GM19468 (cell line): ENCODE results near the gene SYT7.

Experiments
- ATAC-seq: cut with Tn5 transposase; IDR thresholded peaks from one replicate; pipeline ENCODE4 v1.9.1; 2021; ENCODE audit warnings: mild to moderate bottlenecking, moderate library complexity, moderate number of reproducible peaks; ENCODE audit not compliant: unreplicated experiment; ENCODE audit errors: extremely low read depth

The SYT7 gene

DNA sequence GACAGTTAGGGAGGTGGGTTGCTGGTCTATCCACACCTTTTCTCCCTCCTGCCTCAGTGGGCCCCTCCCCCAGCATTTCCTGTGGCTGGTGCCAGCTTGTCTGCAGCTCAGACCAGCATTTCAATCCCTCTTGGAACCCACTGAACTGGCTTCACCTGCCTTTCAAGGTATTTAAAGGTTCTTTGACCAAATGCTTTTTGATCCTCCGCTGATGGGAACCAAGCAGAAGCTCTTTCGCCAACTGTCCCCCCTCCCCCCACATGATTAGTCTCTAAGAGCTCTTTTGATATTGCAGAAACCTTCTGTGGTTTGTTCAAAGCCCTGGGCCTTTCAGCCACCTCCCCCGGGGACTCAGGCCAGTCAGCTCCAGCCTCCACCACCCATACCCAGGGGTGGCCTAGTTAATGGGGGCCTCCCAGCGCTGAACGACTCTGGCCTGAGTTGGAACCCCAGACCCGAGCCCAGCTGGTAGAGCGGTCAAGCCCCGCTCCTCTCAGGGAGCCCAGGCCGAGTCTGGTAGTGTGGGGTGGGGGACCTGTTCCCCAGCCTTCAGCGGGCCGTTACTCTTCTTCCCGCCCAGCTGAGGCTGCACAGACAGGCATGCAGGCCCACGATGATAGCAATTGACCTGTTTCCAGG lies 6.0 kb upstream of the SYT7 start:
- no peak for ATAC-seq

DNA sequence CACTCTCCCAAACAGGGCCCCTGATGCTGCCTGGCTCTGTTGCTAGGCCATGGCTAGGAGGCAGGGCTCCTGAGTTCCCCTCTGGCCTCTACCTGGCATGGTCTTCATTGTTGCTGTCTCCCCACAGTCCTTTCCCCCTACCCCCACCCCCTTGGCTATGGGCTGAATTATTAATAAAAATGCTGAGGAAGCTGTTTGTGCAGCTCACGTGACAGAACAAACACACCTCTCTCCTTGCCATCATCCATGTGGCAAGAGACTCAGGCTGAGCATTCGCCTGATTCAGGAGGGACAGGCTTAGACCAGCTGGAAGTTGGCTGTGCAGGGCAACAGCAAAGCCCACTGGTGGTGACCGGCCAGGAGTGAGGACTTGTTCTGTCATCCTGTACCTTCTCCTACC lies 4.2 kb upstream of the SYT7 start:
- ATAC-seq = no peak

GRCh38 chr11:61581931-61582330 lies 1.1 kb upstream of the SYT7 start:
- ATAC-seq = no peak

DNA sequence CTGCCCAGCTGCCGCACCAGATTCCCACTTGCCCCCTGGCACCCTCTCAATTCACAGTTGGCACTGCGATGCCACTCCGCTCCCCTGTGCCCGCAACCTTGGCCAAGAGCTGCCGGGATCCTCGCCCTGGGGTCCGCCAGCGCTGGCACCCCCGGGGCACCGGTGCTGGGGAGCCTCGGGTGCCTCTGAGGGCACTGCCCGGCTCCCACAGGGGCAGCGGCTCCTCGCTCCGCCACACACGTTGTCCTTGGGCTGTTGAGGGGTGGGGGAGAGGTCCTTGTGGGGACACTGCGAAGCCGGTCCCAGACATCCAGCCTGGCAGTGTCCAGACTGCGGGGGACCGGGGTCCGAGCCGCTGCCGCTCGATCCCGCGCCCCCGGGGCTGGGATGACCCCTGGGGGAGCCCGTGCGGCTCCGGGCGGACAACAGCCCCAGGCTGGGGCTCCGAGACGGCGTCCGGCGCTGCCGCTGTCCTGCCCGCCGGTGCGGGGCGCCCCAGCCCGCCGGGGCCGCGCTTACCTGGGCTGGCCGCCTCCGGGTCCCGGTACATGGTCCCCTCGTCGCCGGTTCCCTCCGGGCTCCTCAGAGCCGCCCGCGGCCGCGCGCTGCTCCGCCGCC lies 496 bp downstream of the SYT7 start:
- ATAC-seq = no peak

DNA sequence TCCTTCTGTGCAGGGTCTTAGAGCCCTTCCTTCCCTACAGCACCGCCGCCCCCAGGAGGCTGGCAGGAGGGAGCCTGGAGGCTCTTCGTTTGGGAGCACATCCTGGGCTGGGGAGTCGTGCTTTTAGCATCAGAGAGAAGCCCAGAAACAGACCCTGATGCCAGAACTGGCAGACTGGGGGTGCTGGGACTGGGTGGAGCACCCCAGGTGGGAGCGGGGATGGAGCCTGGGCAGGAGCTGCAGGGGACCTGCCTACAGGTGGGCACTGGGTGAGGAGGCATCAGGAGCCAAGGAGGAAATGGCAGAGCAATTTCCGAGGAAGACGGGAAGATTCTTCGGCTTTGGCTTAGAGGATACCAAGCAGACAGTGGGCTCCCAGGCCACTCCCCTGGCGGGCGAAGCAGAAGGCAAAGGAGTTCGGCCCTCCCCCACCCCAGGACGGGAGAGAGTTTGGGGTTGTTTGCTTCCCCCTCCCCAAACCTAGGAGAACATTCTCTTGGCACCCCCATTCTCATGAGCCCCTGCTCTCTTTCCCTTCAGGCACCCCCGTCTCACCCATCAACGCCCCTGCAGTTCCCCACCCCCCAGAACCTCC lies 1.1 kb downstream of the SYT7 start:
- ATAC-seq = no peak

DNA sequence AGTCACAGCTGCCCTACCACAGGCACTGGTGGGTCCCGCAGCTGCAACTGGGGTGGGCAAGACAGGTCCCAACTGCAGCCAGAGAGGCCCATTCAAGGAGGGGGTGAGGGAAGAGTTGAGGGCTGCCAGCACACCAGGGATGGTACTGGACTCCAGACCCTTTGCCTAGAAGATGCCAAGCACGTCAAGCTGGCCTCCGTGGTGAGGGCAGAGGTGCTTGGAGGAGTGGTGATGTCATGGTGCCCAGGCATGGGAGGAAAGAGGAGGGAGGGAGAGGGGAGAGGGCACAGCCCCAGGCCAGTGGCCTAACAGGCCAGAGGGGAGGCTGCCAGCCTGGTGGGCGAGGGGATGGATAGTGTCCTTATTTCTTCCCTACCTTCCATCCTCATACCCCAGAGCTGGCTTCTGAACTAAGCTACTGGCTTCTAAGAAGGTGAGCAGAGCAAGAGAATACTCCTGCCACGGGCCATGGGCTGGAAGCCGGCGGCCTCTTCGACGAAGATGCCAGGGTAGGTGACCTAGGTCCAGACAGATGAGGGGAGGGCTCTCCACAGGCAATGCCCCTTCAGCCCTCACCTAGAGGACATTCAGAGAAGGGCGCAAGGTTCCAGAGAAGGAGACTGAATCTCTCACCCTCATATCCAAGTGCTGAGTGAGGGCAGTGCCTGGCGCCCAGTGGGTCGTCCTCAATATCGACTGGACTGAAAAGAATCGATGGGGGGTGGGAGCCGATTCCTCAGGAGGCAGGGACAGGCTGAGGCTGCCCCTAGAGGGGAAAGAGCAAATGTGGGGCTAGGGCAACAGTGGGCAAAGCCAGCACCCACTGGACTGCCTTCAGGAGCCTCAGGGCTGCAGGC lies 1.8 kb downstream of the SYT7 start:
- ATAC-seq = no peak

GRCh38 chr11:61577383-61578118 lies 3.3 kb downstream of the SYT7 start:
- ATAC-seq = no peak

- ATAC-seq = no peak
These were observed 4.7 kb downstream of the SYT7 start for GRCh38 chr11:61575886-61576861.

- no peak for ATAC-seq
These were observed 6.3 kb downstream of the SYT7 start for GRCh38 chr11:61574611-61575010.

DNA sequence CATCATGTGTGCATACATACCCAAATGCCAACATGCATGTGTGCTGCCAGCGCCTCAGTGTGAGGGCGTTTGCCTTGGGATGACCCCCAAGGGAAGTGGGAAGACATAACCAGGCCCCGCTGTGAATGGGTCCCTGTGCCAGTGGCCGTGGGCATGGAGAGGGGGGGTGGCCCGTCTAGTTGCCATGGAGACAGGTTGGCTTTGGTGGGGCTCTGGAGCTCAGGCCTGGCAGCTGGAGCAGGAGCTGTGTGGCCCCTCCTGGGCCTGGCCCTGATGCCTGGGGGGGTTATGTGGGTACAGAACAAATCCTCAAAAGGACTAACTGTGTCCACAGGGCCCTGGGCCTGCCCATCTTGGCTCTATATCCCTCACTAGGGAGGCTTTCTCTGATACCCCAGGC lies 8.0 kb downstream of the SYT7 start:
- no peak for ATAC-seq

GRCh38 chr11:61571869-61572268 lies 9.0 kb downstream of the SYT7 start:
- no peak for ATAC-seq

DNA sequence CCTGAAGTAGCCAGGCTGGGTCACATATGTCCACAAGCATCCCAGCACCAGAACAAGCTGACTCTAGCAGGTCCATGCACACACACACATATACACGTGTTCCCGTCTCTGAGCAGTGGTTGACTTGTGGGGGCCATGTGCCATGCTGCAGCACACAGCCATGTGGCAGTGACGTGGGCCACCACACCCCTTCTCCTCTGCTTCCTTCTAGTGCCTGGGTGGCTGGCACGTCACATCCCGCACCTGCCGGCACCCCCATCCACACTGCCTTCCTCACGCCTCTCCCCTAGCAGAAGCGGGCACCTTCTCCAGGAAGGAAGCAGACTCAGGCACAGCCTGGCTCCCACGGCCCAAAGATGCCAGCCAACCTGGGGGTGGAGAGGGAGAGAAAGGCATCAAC lies 9.5 kb downstream of the SYT7 start:
- no peak for ATAC-seq

DNA sequence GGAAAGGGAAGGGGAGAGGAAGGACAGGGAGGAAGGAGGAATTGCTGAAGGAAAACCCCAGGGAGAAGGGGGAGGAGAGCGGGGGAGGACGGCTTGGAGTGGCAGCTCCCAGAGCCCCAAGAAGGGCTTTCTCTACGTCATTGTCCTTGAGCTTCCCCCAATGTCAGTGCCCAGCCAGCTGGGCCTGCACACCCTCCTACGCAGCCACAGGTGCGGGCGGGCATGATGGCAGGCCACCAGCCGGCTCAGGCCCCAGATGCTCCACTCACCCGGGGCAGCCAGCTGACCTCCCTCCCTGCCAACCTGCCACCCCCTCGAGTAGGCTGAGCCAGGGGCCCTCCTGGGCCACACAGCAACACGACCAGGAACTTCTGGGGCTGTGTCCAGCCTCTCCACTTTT lies 11.2 kb downstream of the SYT7 start:
- ATAC-seq = no peak

DNA sequence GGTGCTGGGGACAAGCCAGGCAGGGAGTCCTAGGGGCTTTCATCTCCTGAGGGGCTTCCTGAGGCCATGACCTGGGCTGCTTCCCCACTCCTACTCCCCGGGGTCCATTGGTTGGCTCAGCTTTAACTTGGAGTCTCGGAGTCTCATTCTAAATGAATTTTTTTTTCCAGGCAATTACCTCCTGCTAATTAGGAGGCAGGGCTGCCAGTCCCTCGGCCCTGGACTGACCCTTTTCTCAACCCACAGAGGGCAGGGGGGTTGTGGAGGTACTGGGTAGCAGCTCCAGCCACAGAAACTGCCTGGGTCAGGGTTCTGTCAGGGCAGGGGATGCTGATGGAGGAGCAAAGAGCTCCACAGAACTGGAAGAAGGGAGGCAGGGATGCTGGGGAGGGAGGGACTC lies 11.9 kb downstream of the SYT7 start:
- ATAC-seq = no peak

DNA sequence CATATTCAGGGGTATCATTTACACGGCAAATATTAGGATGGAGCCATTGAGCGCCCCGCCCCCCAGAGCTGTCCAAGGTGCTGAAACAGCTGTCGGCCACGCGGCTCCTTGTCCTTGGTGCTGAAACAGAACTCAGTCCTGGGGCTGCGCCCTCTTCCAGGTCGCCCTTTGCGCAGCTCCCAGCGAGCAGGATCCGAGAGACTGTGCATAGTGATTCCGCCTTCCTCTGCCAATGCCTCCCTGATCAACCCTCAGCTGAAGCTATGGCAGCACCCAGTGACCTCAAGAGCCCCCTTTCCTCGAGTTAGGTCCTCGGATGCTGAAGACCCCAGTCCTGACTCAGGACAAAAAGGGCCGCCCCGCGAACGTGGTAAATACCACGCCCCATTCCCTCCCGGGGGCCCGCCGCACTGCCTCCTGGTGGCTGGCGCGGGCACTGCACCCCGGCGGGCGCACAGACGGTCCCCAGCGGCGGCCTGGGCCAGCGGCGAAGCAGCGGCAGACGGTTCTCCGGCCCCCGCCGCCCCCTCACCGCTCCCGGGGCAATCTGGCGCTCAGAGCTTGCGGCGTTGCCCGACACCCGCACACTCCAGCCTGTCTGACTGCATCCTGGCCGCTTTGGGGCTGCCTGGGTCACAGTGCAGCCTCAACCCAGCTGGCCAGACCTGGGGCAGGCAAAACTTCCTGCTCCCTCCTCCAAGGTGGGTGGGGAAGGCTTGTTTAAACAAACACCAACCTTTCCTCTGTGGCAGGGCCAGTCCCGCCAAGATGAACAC lies 13.4 kb downstream of the SYT7 start:
- ATAC-seq = no peak

GRCh38 chr11:61564936-61565696 lies 15.8 kb downstream of the SYT7 start:
- no peak for ATAC-seq

DNA sequence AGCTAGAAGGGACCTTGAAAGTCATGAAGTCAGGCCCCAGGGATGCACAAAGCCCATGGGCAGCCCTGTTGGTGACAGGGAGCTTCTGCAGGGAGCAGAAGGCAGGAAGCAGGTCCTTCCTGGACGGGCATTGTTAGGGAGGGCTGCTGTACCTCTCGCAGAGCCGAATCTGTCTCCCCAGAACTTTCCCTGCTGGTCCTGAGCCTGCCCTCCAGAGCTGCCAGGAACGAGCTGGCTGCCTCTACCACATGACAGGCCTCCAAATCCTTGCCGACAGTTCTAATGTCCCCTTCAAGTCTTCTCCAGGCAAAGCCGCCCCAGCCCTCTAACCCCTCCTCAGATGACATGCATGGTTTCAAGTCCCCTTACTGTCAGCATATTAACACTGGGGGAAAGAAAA lies 20.1 kb downstream of the SYT7 start:
- ATAC-seq = no peak

GRCh38 chr11:61556621-61557020 lies 24.3 kb downstream of the SYT7 start:
- ATAC-seq = no peak
